HepG2 (cell line): ENCODE results near the gene STK40. TPM values are rescaled to one million over a fixed set of nuclear protein-coding genes. Genes with fewer than 3 reads are reported as not detected.

Source experiments
- ATAC-seq: fragments of 200-7000 bp; cut with Tn5 transposase; 3 replicates; pipeline ENCODE4 v1.9.1; 2020; ENCODE audit warnings: mild to moderate bottlenecking, moderate library complexity
- BruUV-seq: library from RNA; stranded (reverse); fragments of 400-500 nt; replicated peaks from 2 replicates; lab custom pipeline; 2021; lab: Mats Ljungman, UMichigan
- CTCF ChIA-PET: fragments of 300-600 bp; formaldehyde crosslinking; extraction: SDS; loops from one replicate; lab custom pipeline; 2021; ENCODE audit warnings: low total read pairs, inconsistent platforms, low intra/inter-chr PET ratio; lab: Yijun Ruan, JAX
- POLR2A ChIA-PET: fragments of 350-600 bp; sonication (Branson Sonifier 250); formaldehyde crosslinking; loops from one replicate; lab custom pipeline; 2020; ENCODE audit warnings: antibody characterized with exemption, inconsistent platforms; lab: Yijun Ruan, JAX
- DNase-seq: peaks from one replicate; pipeline ENCODE4 v3.0.0-alpha.2; 2015; ENCODE audit warnings: low spot score
- FAIRE-seq: peaks from 3 replicates; lab custom pipeline; 2011; peaks lifted over from hg19 to GRCh38; lab: Jason Lieb, UNC
- H2AFZ ChIP-seq: one replicate; pipeline ENCODE4 v1.6.1; 2011; ENCODE audit warnings: low read length, inconsistent platforms
- H3K27ac ChIP-seq: fragments of 300-600 bp; 3 replicates; pipeline ENCODE4 v1.8.0; 2011; ENCODE audit warnings: mixed run types, mild to moderate bottlenecking, mixed read lengths, low read length, inconsistent platforms; ENCODE audit not compliant: insufficient read depth; ENCODE audit errors: extremely low read length
- H3K27me3 ChIP-seq, 2 experiments: fragments of 200-600 bp in 1 of 2; 2 replicates in 1 of 2; 3 replicates in 1 of 2; pipeline versions ENCODE4 v1.6.0 to v1.8.0; 2011; ENCODE audit warnings: low read length in 2 of 2, mild to moderate bottlenecking in 2 of 2, moderate library complexity in 2 of 2, inconsistent platforms in 1 of 2; ENCODE audit not compliant: insufficient read depth in 2 of 2, control insufficient read depth in 1 of 2
- H3K36me3 ChIP-seq, 2 experiments: fragments of 200-600 bp in 1 of 2; replicated peaks in 1 of 2; 2 replicates in 1 of 2; 3 replicates in 1 of 2; pipeline versions ENCODE4 v1.5.1 to v1.8.0; 2011; ENCODE audit warnings: low read length in 2 of 2, inconsistent platforms in 1 of 2; ENCODE audit not compliant: insufficient read depth in 2 of 2, control insufficient read depth in 1 of 2
- H3K4me1 ChIP-seq: 2 replicates; pipeline ENCODE4 v1.5.1; 2012; ENCODE audit warnings: low read length, inconsistent platforms; ENCODE audit not compliant: insufficient read depth
- H3K4me2 ChIP-seq: 2 replicates; pipeline ENCODE4 v1.6.0; 2011; ENCODE audit warnings: low read depth, low read length, inconsistent platforms
- H3K4me3 ChIP-seq, 3 experiments: fragments of 200-600 bp in 1 of 3; sonication (generic), shearing (Covaris generic) in 1 of 3; replicated peaks in 1 of 3; 2 replicates each; pipeline ENCODE4 v1.5.1; 2011 to 2016; ENCODE audit warnings: low read length in 3 of 3, inconsistent platforms in 2 of 3, low read depth in 2 of 3, mild to moderate bottlenecking in 2 of 3, control low read depth in 1 of 3, mixed read lengths in 1 of 3; ENCODE audit not compliant: insufficient read depth in 1 of 3
- H3K79me2 ChIP-seq: one replicate; pipeline ENCODE4 v1.6.1; 2011; ENCODE audit warnings: low read length, inconsistent platforms; ENCODE audit not compliant: insufficient read depth
- H3K9ac ChIP-seq: 2 replicates; pipeline ENCODE4 v1.6.0; 2011; ENCODE audit warnings: mild to moderate bottlenecking, low read depth, low read length, inconsistent platforms; ENCODE audit not compliant: insufficient read depth
- H3K9me3 ChIP-seq: 2 replicates; pipeline ENCODE4 v1.5.1; 2012; ENCODE audit warnings: mild to moderate bottlenecking, low read length
- H4K20me1 ChIP-seq: 2 replicates; pipeline ENCODE4 v1.6.0; 2011; ENCODE audit warnings: inconsistent platforms, mild to moderate bottlenecking, low read length, moderate library complexity; ENCODE audit not compliant: insufficient read depth
- ADNP ChIP-seq: sonication (generic); formaldehyde crosslinking; IDR thresholded peaks from 2 replicates; pipeline ENCODE4 v1.4.0; 2020; ENCODE audit warnings: missing genetic modification reagents
- HNF1A ChIP-seq, 2 experiments: sonication (generic) in 1 of 2; formaldehyde crosslinking in 1 of 2; IDR thresholded peaks; 2 replicates each; pipeline versions ENCODE4 v1.4.0 to v1.6.1; 2016 to 2020; ENCODE audit warnings: borderline replicate concordance in 1 of 2, low read depth in 1 of 2, mild to moderate bottlenecking in 1 of 2, missing genetic modification reagents in 1 of 2
- KLF13 ChIP-seq: sonication (generic); formaldehyde crosslinking; IDR thresholded peaks from 2 replicates; pipeline ENCODE4 v1.4.0; 2020; ENCODE audit warnings: mild to moderate bottlenecking, missing genetic modification reagents
- MATR3 ChIP-seq: sonication (generic); formaldehyde crosslinking; IDR thresholded peaks from 2 replicates; pipeline ENCODE4 v1.4.0; 2020; ENCODE audit warnings: missing genetic modification reagents
- NCOR1 ChIP-seq: fragments of 200-600 bp; sonication (generic); IDR thresholded peaks from 2 replicates; pipeline ENCODE4 v1.7.0; 2017; ENCODE audit warnings: antibody characterized with exemption, low read length, borderline replicate concordance
- RXRA ChIP-seq: sonication (generic); formaldehyde crosslinking; IDR thresholded peaks from 2 replicates; pipeline ENCODE4 v1.5.1; 2020; ENCODE audit warnings: missing genetic modification reagents
- TAF15 ChIP-seq: fragments of 200-400 bp; formaldehyde crosslinking; IDR thresholded peaks from one replicate; pipeline ENCODE4 v1.6.1; 2018; ENCODE audit warnings: mild to moderate bottlenecking, low read depth, low read length; ENCODE audit not compliant: poor library complexity, severe bottlenecking
- ZBTB37 ChIP-seq: sonication (generic); formaldehyde crosslinking; IDR thresholded peaks from 2 replicates; pipeline ENCODE4 v1.4.0; 2020; ENCODE audit warnings: mild to moderate bottlenecking, missing genetic modification reagents
- ZNF513 ChIP-seq: sonication (generic); formaldehyde crosslinking; conservative IDR thresholded peaks from 2 replicates; pipeline ENCODE4 v1.5.0; 2020; ENCODE audit warnings: missing genetic modification reagents
- ZNF567 ChIP-seq: sonication (generic); formaldehyde crosslinking; IDR thresholded peaks from 2 replicates; pipeline ENCODE4 v1.8.1; 2023; ENCODE audit warnings: mild to moderate bottlenecking, missing genetic modification reagents, borderline replicate concordance
- ZNF879 ChIP-seq: sonication (generic); formaldehyde crosslinking; IDR thresholded peaks from 2 replicates; pipeline ENCODE4 v1.8.1; 2023; ENCODE audit warnings: missing genetic modification reagents
- WGBS: methylation state at CpG from one replicate; pipeline ENCODE4 v1.1.6; 2017; ENCODE audit warnings: low lambda C conversion rate; 5-methylcytosine and 5-hydroxymethylcytosine counted together
- in situ Hi-C: cut with HindIII; loops from 2 replicates; pipeline ENCODE4 v1.10.0; 2017; ENCODE audit warnings: low pct_unique_long_range_greater_than_20kb; ENCODE audit not compliant: extremely low pct_ligation_motif_present
- intact Hi-C: fragments of 100-400 bp; cut with micrococcal nuclease; formaldehyde crosslinking; loops from one replicate; pipeline ENCODE4 v1.10.0; 2022; ENCODE audit not compliant: unreplicated experiment
- polyA plus RNA-seq, 8 experiments: library from polyadenylated mRNA; depleted of rRNA in 3 of 8; stranded (reverse) in 7 of 8; unstranded in 1 of 8; fragments of >200 nt; fragmentation: Illumina TruSeq in 4 of 8; extraction: Trizol in 4 of 8; gene quantifications; 2 replicates each; pipeline versions ENCODE4 v1.2.1 to v1.2.3, GENCODE V29; 2011 to 2016; ENCODE audit warnings: low read depth in 4 of 8, missing spikeins in 1 of 8, mixed read lengths in 1 of 8; ENCODE audit not compliant: insufficient read depth in 1 of 8
- total RNA-seq, 5 experiments: library from RNA; depleted of rRNA; stranded (reverse); fragments of >200 nt; fragmentation: Illumina TruSeq; extraction: Trizol; gene quantifications; 2 replicates each; pipeline ENCODE4 v1.2.3, GENCODE V29; 2016; ENCODE audit warnings: low read depth in 1 of 5
- TF ChIP-seq, protein P1 (sequence below): sonication (generic); formaldehyde crosslinking; IDR thresholded peaks from 2 replicates; pipeline ENCODE4 v1.4.0; 2020; ENCODE audit warnings: missing genetic modification reagents, borderline replicate concordance

The STK40 gene
- total and polyA plus RNA-seq, 2 of the 13 experiments (the other 11 are each of a cell fraction or from before 2014, with no cell fraction given), result 33.8 to 35.1 TPM

DNA sequence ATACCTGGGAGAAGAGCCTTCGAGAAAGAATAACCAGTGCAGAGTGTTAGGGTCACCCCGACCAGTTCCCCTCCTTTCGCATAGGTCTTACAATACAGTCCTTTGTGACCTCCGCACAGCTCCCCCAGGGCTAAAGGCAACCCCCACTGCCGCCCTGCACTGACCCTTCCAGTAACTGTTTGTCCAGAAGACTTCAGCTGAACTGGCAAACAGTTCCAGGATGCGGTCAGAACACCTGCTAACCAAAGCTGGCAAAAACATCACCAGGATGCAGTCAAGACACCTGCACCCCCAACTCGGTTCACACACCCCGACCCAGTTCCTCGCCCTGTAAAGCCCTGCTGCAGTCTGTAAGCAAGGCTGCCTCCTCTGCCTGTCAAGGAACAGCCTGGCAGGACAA lies 55.9 kb downstream of the STK40 start:
- Histone ChIP-seq H3K9ac (no peak overlapping the region), H3K4me1 (peaks cover 60% of the 10 kb centered on the region), H3K27me3 (peaks cover 0 to 35% of the 10 kb centered on the region in 2 experiments; a peak in 3 of 5 replicates), H3K4me3 (0 out of 6 replicates have a peak overlapping the region, but pooled peaks of 1 of the 3 experiments have one; percentile 15), H2AFZ (no peak overlapping the region), H3K36me3 (no peaks in the 10 kb centered on the region), H3K4me2 (peak overlapping the region; percentile 46), H3K79me2 (no peaks in the 10 kb centered on the region), H3K27ac (no peak overlapping the region), H3K9me3 (no peaks in the 10 kb centered on the region), H4K20me1 (no peaks in the 10 kb centered on the region)
- no peak for DNase-seq
- BruUV-seq, result no TSS peak
- FAIRE-seq, result no peak
- CTCF ChIA-PET, result no interaction called here
- in situ Hi-C loops (no loop called here), intact Hi-C loops (no loop called here)
- WGBS, result 3% methylated on average over 9 of the region's 9 CpGs
- POLR2A ChIA-PET, result interaction anchor here (1.0 kb wide), 1 partner anchor 23 kb away, joined by 5 read pairs; the partner anchor contains the start of gene SH3D21
- peak; percentile 12; the same call in 2 of the 3 replicates for ATAC-seq
- TF ChIP-seq ZNF567 (CRISPR knock-in tag) (no peak), KLF13 (CRISPR knock-in tag) (no peak), TAF15 (no peak), RXRA (CRISPR knock-in tag) (peak; percentile 19; the same call in 1 of the 2 replicates), ADNP (no peak), ZNF879 (no peak), NCOR1 (no peak), HNF1A (IDR thresholded peaks at IDR 0.05; ENCODE audit: low read depth) (no peak), HNF1A (CRISPR knock-in tag; IDR thresholded peaks at IDR 0.05; ENCODE audit: borderline replicate concordance) (no peak), ZNF513 (CRISPR knock-in tag) (no peak), ZBTB37 (0 out of 2 replicates have a peak, but pooled peaks have one; percentile 41), MATR3 (no peak)
- TF ChIP-seq, protein P1, sequence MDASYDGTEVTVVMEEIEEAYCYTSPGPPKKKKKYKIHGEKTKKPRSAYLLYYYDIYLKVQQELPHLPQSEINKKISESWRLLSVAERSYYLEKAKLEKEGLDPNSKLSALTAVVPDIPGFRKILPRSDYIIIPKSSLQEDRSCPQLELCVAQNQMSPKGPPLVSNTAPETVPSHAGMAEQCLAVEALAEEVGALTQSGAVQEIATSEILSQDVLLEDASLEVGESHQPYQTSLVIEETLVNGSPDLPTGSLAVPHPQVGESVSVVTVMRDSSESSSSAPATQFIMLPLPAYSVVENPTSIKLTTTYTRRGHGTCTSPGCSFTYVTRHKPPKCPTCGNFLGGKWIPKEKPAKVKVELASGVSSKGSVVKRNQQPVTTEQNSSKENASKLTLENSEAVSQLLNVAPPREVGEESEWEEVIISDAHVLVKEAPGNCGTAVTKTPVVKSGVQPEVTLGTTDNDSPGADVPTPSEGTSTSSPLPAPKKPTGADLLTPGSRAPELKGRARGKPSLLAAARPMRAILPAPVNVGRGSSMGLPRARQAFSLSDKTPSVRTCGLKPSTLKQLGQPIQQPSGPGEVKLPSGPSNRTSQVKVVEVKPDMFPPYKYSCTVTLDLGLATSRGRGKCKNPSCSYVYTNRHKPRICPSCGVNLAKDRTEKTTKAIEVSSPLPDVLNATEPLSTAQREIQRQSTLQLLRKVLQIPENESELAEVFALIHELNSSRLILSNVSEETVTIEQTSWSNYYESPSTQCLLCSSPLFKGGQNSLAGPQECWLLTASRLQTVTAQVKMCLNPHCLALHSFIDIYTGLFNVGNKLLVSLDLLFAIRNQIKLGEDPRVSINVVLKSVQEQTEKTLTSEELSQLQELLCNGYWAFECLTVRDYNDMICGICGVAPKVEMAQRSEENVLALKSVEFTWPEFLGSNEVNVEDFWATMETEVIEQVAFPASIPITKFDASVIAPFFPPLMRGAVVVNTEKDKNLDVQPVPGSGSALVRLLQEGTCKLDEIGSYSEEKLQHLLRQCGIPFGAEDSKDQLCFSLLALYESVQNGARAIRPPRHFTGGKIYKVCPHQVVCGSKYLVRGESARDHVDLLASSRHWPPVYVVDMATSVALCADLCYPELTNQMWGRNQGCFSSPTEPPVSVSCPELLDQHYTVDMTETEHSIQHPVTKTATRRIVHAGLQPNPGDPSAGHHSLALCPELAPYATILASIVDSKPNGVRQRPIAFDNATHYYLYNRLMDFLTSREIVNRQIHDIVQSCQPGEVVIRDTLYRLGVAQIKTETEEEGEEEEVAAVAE (CRISPR knock-in tag), result no peak
